Endothelial cell of umbilical vein (primary cell): ENCODE data around the gene SECTM1.

Experiments
- CTCF ChIP-seq, 2 donors: IDR thresholded peaks; 1 replicate in 1 of 2; 2 replicates in 1 of 2; pipeline ENCODE4 v1.5.1; 2011; ENCODE audit warnings: low read length in 2 of 2, mild to moderate bottlenecking in 2 of 2, moderate library complexity in 2 of 2, control low read depth in 1 of 2, inconsistent platforms in 1 of 2, low read depth in 1 of 2; ENCODE audit not compliant: insufficient read depth in 1 of 2; ENCODE audit errors: extremely low read depth in 1 of 2
- EZH2 ChIP-seq: IDR thresholded peaks from 2 replicates; pipeline ENCODE4 v1.6.1; 2012; ENCODE audit warnings: borderline replicate concordance, low read depth, mild to moderate bottlenecking, moderate library complexity, low read length, inconsistent platforms; ENCODE audit not compliant: severe bottlenecking
- JUN ChIP-seq: IDR thresholded peaks from 2 replicates; pipeline ENCODE4 v1.6.1; 2011; ENCODE audit warnings: borderline replicate concordance, low read depth; ENCODE audit not compliant: insufficient read length, insufficient read depth
- MYC ChIP-seq: IDR thresholded peaks from one replicate; pipeline ENCODE4 v1.6.1; 2011; ENCODE audit warnings: mild to moderate bottlenecking, low read depth, low read length
- POLR2A ChIP-seq: IDR thresholded peaks from 2 replicates; pipeline ENCODE4 v1.6.1; 2012; ENCODE audit warnings: low read depth, mild to moderate bottlenecking, control low read depth, low read length
- POLR2AphosphoS5 ChIP-seq: IDR thresholded peaks from 2 replicates; pipeline ENCODE4 v1.6.1; 2012; ENCODE audit warnings: low read depth, mild to moderate bottlenecking, control low read depth, low read length, moderate library complexity; ENCODE audit not compliant: insufficient read depth
- TF ChIP-seq, protein P1 (sequence below): IDR thresholded peaks from 2 replicates; pipeline ENCODE4 v1.6.1; 2011; ENCODE audit not compliant: insufficient read depth, insufficient read length

DNA sequence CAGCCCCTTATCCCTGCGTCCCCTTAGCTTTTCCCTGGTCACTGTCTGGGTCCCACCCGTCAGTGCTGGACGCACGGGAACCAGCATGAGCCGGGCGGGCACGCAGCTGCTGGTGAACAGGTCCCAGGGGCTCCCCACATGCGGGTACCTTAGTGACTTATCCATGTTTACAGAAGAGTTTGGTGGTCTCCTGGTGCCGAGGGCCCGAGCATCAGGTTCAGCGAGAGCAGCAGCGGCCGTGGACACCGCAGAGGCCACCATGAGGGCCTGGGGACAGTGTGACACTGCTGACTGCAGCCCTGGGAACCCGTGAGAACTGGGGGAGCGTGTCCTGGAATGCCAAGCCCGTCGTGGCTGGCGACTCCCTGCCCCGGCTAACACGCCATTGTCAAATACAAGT, 22.7 kb downstream of the SECTM1 start:
- no peak for TF ChIP-seq CTCF (IDR thresholded peaks at IDR 0.05; ENCODE audit: extremely low read depth in 1 of 2, insufficient read depth in 1 of 2, low read depth in 1 of 2, low read length in 2 of 2)
- no peak for TF ChIP-seq POLR2A
- TF ChIP-seq MYC, result no peak
- no peak for TF ChIP-seq POLR2AphosphoS5
- TF ChIP-seq JUN, result no peak
- TF ChIP-seq EZH2, result no peak
- TF ChIP-seq, protein P1, sequence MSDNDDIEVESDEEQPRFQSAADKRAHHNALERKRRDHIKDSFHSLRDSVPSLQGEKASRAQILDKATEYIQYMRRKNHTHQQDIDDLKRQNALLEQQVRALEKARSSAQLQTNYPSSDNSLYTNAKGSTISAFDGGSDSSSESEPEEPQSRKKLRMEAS, result no peak
